Hepatocyte (in vitro differentiated cells): Measurements from ENCODE around the gene SLC27A4. TPM values are rescaled to one million over a fixed set of nuclear protein-coding genes. Genes with fewer than 3 reads are reported as not detected.

Source experiments
- DNase-seq: peaks from one replicate; pipeline ENCODE4 v3.0.0-alpha.2; 2016; ENCODE audit warnings: low spot score
- H2AFZ ChIP-seq: fragments of 200-600 bp; sonication (generic); 2 replicates; pipeline ENCODE4 v1.6.0; 2016; ENCODE audit warnings: antibody characterized with exemption, mild to moderate bottlenecking
- H3K27ac ChIP-seq: fragments of 200-600 bp; sonication (generic); 2 replicates; pipeline ENCODE4 v1.5.1; 2016; ENCODE audit warnings: mild to moderate bottlenecking
- H3K27me3 ChIP-seq: fragments of 200-600 bp; sonication (generic); 2 replicates; pipeline ENCODE4 v1.6.1; 2016
- H3K36me3 ChIP-seq: fragments of 200-600 bp; sonication (generic); replicated peaks from 2 replicates; pipeline ENCODE4 v1.5.1; 2016; ENCODE audit warnings: low read depth; ENCODE audit not compliant: insufficient read depth
- H3K4me1 ChIP-seq: fragments of 200-600 bp; sonication (generic); 2 replicates; pipeline ENCODE4 v1.5.1; 2016; ENCODE audit warnings: mild to moderate bottlenecking, moderate library complexity; ENCODE audit not compliant: insufficient read depth
- H3K4me2 ChIP-seq: fragments of 200-600 bp; sonication (generic); 2 replicates; pipeline ENCODE4 v1.6.0; 2016
- H3K4me3 ChIP-seq: fragments of 200-600 bp; sonication (generic); 2 replicates; pipeline ENCODE4 v1.5.1; 2016; ENCODE audit warnings: mild to moderate bottlenecking
- H3K79me2 ChIP-seq: fragments of 200-600 bp; sonication (generic); 2 replicates; pipeline ENCODE4 v1.6.0; 2017; ENCODE audit warnings: mild to moderate bottlenecking
- H3K9me2 ChIP-seq: fragments of 200-600 bp; sonication (generic); replicated peaks from 2 replicates; pipeline ENCODE4 v1.6.0; 2017; ENCODE audit warnings: mild to moderate bottlenecking; ENCODE audit not compliant: insufficient read depth
- H3K9me3 ChIP-seq: fragments of 200-600 bp; sonication (generic); 2 replicates; pipeline ENCODE4 v1.5.1; 2016; ENCODE audit warnings: low read depth, mild to moderate bottlenecking
- H4K20me1 ChIP-seq: fragments of 200-600 bp; sonication (generic); 2 replicates; pipeline ENCODE4 v1.6.0; 2016; ENCODE audit warnings: mild to moderate bottlenecking; ENCODE audit not compliant: insufficient read depth, poor library complexity, severe bottlenecking
- EZH2 ChIP-seq: fragments of 200-600 bp; sonication (generic); IDR thresholded peaks from 2 replicates; pipeline ENCODE4 v1.6.1; 2016; ENCODE audit warnings: antibody characterized with exemption, mild to moderate bottlenecking, borderline replicate concordance
- EZH2phosphoT487 ChIP-seq: fragments of 200-600 bp; sonication (generic); IDR thresholded peaks from one replicate; pipeline ENCODE4 v1.6.1; 2018; ENCODE audit warnings: antibody characterized with exemption, mild to moderate bottlenecking, low read depth, moderate library complexity; ENCODE audit not compliant: unreplicated experiment, severe bottlenecking
- WGBS: methylation state at CpG from one replicate; pipeline ENCODE4 v1.1.6; 2016; ENCODE audit warnings: low lambda C conversion rate; ENCODE audit errors: missing lambda C conversion rate; 5-methylcytosine and 5-hydroxymethylcytosine counted together
- polyA plus RNA-seq: library from polyadenylated mRNA; unstranded; fragments of >200 nt; fragmentation: Nextera tagmentation; extraction: Ambion mirVana; gene quantifications from 2 replicates; pipeline ENCODE4 v1.2.1, GENCODE V29; 2016
- total RNA-seq: library from RNA; depleted of rRNA; stranded (reverse); fragments of >200 nt; gene quantifications from 2 replicates; pipeline ENCODE4 v1.2.3, GENCODE V29; 2014
- TF ChIP-seq, protein P1 (sequence below): fragments of 200-600 bp; sonication (generic); IDR thresholded peaks from 2 replicates; pipeline ENCODE4 v1.5.1; 2016; ENCODE audit warnings: antibody characterized with exemption, mild to moderate bottlenecking; ENCODE audit not compliant: poor library complexity

SLC27A4 gene
- total and polyA plus RNA-seq, 2 experiments from 2014 or later: 21.9 to 23.4 TPM

DNA sequence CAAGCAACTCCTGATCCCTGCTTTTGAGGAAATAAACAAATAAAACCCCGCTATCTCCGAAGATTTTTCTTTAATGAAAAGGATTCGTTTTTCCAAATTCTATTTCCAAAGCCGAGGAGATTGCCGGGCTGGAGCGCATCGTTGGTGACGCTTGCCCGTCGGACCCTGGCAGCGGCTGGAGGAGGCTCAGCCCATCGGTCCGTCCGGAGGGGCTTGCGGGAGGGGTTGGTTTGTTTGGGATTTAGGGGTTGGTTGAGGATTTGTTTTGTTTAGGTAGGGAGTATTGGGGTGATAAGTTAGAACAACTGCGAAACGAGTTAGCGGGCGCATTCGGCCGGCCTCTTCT, 51.6 kb downstream of the SLC27A4 start:
- H3K27me3 ChIP-seq: peaks cover 81% of the 10 kb centered on the region
- peaks cover 7% of the 10 kb centered on the region for H3K4me1 ChIP-seq
- no peak overlapping the region for H3K27ac ChIP-seq
- no peak overlapping the region for H3K4me3 ChIP-seq
- H4K20me1 ChIP-seq: peaks cover 12% of the 10 kb centered on the region
- H2AFZ ChIP-seq: no peak overlapping the region
- no peak for DNase-seq
- 34% methylated on average over 21 of the region's 21 CpGs for WGBS
- no peaks in the 10 kb centered on the region for H3K9me2 ChIP-seq
- TF ChIP-seq EZH2phosphoT487: peak; percentile 48
- TF ChIP-seq, protein P1, sequence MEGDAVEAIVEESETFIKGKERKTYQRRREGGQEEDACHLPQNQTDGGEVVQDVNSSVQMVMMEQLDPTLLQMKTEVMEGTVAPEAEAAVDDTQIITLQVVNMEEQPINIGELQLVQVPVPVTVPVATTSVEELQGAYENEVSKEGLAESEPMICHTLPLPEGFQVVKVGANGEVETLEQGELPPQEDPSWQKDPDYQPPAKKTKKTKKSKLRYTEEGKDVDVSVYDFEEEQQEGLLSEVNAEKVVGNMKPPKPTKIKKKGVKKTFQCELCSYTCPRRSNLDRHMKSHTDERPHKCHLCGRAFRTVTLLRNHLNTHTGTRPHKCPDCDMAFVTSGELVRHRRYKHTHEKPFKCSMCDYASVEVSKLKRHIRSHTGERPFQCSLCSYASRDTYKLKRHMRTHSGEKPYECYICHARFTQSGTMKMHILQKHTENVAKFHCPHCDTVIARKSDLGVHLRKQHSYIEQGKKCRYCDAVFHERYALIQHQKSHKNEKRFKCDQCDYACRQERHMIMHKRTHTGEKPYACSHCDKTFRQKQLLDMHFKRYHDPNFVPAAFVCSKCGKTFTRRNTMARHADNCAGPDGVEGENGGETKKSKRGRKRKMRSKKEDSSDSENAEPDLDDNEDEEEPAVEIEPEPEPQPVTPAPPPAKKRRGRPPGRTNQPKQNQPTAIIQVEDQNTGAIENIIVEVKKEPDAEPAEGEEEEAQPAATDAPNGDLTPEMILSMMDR: no peak
- peak; percentile 58 for TF ChIP-seq EZH2
- no peaks in the 10 kb centered on the region for H3K79me2 ChIP-seq
- H3K36me3 ChIP-seq: no peaks in the 10 kb centered on the region
- no peaks in the 10 kb centered on the region for H3K9me3 ChIP-seq
- H3K4me2 ChIP-seq: peak overlapping the region; percentile 70

DNA sequence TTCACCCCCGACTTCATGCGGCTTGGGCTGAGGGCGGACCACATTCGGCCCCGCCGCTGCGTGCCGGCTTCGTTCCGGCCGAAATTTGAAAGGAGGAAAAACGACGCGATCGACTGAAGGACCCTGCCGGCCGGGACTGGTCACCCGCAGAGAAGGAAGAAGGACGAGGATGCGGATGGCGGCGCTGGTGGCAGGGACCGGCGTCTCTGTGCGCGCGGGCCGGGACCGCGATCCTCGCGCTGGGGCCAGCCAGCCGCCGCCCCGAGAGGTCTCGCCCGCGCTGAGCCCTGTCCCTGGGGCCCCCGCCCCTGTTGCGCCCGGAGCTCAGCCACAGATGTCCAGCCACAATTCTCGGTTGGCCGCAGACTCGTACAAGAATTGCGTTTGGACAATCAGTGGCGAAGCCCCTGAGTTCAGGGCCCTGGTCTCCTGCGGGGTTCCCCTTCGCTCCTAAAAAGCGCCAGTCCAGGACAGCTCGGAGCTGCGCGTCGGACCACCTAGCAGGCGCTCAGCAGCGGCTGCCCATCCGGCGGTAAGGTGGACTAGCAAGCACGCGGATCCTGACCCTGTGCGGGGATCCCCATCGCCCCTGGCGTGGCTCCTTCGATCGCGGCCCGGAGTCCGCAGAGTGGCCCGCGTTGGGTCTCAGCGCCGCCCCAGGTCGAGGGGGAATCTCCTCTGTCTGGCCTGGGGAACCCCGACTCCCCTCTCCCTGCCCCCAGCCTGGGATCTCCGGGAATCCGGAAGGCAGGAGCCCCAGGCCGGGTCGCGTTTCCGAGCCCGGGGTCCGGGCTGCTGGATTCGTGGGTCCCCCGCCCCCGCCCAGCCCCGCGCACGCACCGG, 52.2 kb downstream of the SLC27A4 start:
- peaks cover 7% of the 10 kb centered on the region for H3K4me1 ChIP-seq
- no peaks in the 10 kb centered on the region for H3K9me3 ChIP-seq
- no peak overlapping the region for H3K27ac ChIP-seq
- H3K79me2 ChIP-seq: no peaks in the 10 kb centered on the region
- H4K20me1 ChIP-seq: peaks cover 12% of the 10 kb centered on the region
- 18% methylated on average over 65 of the region's 88 CpGs for WGBS
- H3K27me3 ChIP-seq: peaks cover 87% of the 10 kb centered on the region
- H3K4me2 ChIP-seq: peak overlapping the region; percentile 70
- H3K36me3 ChIP-seq: no peaks in the 10 kb centered on the region
- H3K9me2 ChIP-seq: no peaks in the 10 kb centered on the region
- TF ChIP-seq, protein P1: no peak
- peak; percentile 82 for TF ChIP-seq EZH2
- TF ChIP-seq EZH2phosphoT487: no peak
- no peak overlapping the region for H3K4me3 ChIP-seq
- no peak for DNase-seq
- H2AFZ ChIP-seq: no peak overlapping the region

DNA sequence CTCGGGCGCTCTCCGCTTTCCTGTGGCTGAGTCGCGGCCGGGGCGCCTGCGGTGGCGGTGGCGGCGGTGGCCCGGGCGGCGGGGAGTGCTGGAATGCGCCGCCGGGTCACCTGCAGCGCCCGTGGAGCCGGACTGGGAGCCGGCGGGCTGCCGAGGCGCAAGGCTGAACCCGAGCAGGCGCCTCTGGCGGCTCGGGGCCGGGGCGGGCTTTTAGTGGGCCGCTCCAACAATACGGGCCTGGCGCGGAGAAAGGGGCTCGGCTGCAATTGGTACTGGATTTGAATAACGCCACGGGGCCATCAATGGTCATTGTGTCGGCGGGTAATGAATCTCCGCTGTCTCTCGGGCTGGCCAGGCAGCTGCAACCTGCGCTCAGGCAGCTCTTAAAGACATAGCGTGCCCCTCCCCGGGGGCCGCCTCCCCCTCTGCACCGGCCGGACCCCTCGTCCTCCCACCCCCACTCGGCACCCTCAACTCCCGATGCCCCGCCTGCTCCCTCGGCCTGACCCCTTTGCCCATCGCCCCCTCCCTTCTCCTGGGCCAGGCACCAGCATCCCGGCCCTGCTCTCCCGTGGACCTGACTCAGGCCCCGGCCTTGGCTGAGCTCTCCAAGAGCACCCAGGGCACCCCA, 52.9 kb downstream of the SLC27A4 start:
- H3K79me2 ChIP-seq: no peaks in the 10 kb centered on the region
- H4K20me1 ChIP-seq: peaks cover 12% of the 10 kb centered on the region
- H3K36me3 ChIP-seq: no peaks in the 10 kb centered on the region
- H3K4me3 ChIP-seq: no peak overlapping the region
- H2AFZ ChIP-seq: no peak overlapping the region
- no peaks in the 10 kb centered on the region for H3K9me3 ChIP-seq
- H3K4me1 ChIP-seq: peaks cover 7% of the 10 kb centered on the region
- H3K4me2 ChIP-seq: peak overlapping the region; percentile 70
- peaks cover 94% of the 10 kb centered on the region for H3K27me3 ChIP-seq
- WGBS: 9% methylated on average over 30 of the region's 56 CpGs
- H3K9me2 ChIP-seq: no peaks in the 10 kb centered on the region
- H3K27ac ChIP-seq: no peak overlapping the region
- no peak for DNase-seq
- peak; percentile 62 for TF ChIP-seq EZH2
- peak; percentile 62 for TF ChIP-seq EZH2phosphoT487
- TF ChIP-seq, protein P1: no peak
